Left lung (tissue), 10 donors: ENCODE measurements around the gene CZIB. TPM values are rescaled to one million over a fixed set of nuclear protein-coding genes. Genes with fewer than 3 reads are reported as not detected.

ENCODE experiments used
- ATAC-seq: fragments of 200-7000 bp; cut with Tn5 transposase; one replicate; pipeline ENCODE4 v1.9.1; 2020; ENCODE audit warnings: moderate library complexity
- DNase-seq, 4 donors: peaks; one replicate each; pipeline ENCODE4 v3.0.0-alpha.2; 2013 to 2020
- H3K27ac ChIP-seq, 2 donors: fragments of 200-600 bp; sonication (generic) in 1 of 2; one replicate each; pipeline versions ENCODE4 v1.5.0 to v1.8.0; 2020 to 2021
- H3K27me3 ChIP-seq, 2 donors: fragments of 200-600 bp; sonication (generic) in 1 of 2; one replicate each; pipeline versions ENCODE4 v1.5.0 to v1.8.0; 2020 to 2021
- H3K36me3 ChIP-seq, 2 donors: fragments of 200-600 bp; sonication (generic) in 1 of 2; one replicate each; pipeline versions ENCODE4 v1.5.0 to v1.8.0; 2020 to 2021
- H3K4me1 ChIP-seq, 2 donors: fragments of 200-600 bp; one replicate each; pipeline ENCODE4 v1.8.0; 2021
- H3K4me3 ChIP-seq, 2 donors: fragments of 200-600 bp; sonication (generic) in 1 of 2; one replicate each; pipeline versions ENCODE4 v1.5.0 to v1.8.0; 2020 to 2021; ENCODE audit warnings: mild to moderate bottlenecking in 1 of 2
- H3K9me3 ChIP-seq, 2 donors: fragments of 200-600 bp; sonication (generic) in 1 of 2; one replicate each; pipeline versions ENCODE4 v1.5.0 to v1.8.0; 2020 to 2021
- CTCF ChIP-seq, 2 donors: fragments of 200-600 bp; sonication (generic) in 1 of 2; IDR thresholded peaks; one replicate each; pipeline versions ENCODE4 v1.5.0 to v1.8.0; 2021; ENCODE audit warnings: antibody characterized with exemption in 2 of 2
- intact Hi-C, 2 donors: fragments of 100-400 bp; cut with DNase I; formaldehyde crosslinking; loops; one replicate each; pipeline versions ENCODE4 v1.11.2 to v1.14.2; 2022
- polyA plus RNA-seq, 6 donors: library from polyadenylated mRNA; unstranded; fragments of 120-200 nt; gene quantifications; one replicate each; pipeline ENCODE4 v1.2.1, GENCODE V29; 2013; ENCODE audit not compliant: insufficient read length in 6 of 6
- total RNA-seq, 2 donors: library from RNA; stranded (reverse); fragmentation: NEBNext Ultra II Directional; extraction: Animal tissue kit (Norgen Biotek cat#: 25700); gene quantifications; one replicate each; pipeline ENCODE4 v1.2.1, GENCODE V29; 2021
- donor health status: DM: no; HTN: yes; CAD: no.
- donor health status: DM: no; HTN: no; CAD: no.

Gene CZIB
- total and polyA plus RNA-seq, 8 donors: 50.5 to 103 (median 93.2) TPM

DNA sequence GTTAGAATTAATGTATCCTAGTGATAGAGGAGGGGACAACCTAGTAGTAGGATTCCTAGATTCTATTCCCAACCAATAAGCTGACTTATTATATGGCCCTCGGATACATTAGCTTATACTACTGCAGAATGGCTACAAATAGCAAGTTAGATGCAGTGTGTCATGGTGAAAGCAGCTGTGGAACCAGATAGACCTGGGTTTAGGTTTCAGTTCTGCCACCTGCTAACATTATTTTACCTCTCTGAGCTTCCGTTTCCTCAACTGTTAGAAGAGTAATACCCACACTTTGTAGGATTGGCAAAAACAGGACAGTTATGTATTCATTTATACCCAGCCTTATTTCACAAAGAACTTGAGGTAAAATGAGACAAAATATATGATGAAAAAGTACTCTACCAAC lies 39.5 kb upstream of the CZIB start:
- Histone ChIP-seq H3K4me3 (no peak overlapping the region), H3K36me3 (peaks cover 0 to 90% of the 10 kb centered on the region in 2 donors), H3K4me1 (no peaks in the 10 kb centered on the region), H3K27ac (no peak overlapping the region), H3K9me3 (no peaks in the 10 kb centered on the region), H3K27me3 (no peaks in the 10 kb centered on the region)
- DNase-seq (no peak), ATAC-seq (no peak)
- intact Hi-C loops: no loop called here
- no peak for TF ChIP-seq CTCF (IDR thresholded peaks at IDR 0.05)

DNA sequence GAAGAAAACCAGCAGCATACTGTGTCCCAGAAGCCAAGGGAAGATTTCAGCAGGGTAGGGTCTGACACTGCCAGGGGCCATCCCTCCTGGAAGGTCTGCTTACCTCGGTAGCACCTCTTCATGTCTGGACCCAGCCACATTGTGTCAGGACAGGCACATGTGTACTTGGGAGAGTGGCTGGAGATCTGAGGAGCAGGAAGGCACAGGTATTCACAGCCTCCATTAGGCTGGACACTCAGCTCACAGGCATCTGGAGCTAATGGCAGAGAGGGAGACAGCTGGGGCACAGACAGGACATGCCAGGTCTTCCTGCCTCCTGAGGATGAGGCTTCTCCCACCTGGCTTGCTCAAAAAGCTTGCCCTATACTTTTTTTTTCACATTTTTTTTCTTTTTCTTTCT lies 37.8 kb upstream of the CZIB start:
- no peak overlapping the region for H3K27ac ChIP-seq
- no peaks in the 10 kb centered on the region for H3K4me1 ChIP-seq
- ATAC-seq (peak; percentile 47), DNase-seq (no peak)
- H3K4me3 ChIP-seq: no peak overlapping the region
- H3K36me3 ChIP-seq: peaks cover 0 to 82% of the 10 kb centered on the region in 2 donors
- H3K27me3 ChIP-seq: no peaks in the 10 kb centered on the region
- no peaks in the 10 kb centered on the region for H3K9me3 ChIP-seq
- intact Hi-C loops: no loop called here
- TF ChIP-seq CTCF (IDR thresholded peaks at IDR 0.05): no peak

DNA sequence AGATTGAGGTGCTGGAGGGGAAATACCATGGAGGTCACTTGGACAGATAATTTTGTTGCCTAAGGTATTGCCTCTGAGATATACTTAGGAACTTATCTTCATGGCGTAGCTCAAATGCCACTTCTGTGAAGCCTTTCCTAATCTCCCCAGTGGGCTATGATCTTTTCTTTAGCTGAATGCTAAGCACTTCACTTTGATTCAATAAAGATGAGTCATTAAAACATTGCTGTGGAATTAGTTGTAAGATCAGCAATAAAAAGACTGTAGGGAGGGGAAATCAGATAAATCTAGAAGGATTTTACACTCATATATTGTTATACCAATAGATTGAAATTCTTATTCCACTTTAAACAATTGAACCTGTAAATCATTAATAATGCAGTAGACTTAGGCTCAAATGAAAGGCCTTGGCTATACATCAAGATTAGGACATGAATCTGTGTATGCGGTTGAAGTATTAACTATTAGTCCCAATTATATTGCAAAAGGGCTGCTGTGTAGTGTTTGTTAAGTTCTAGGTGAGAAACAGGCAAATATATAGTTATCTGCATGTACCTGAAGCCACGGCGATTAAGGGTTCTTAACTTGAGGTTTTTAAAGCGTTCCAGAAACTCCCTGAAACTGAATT lies 37.1 kb upstream of the CZIB start:
- TF ChIP-seq CTCF (IDR thresholded peaks at IDR 0.05): no peak
- intact Hi-C loops: no loop called here
- H3K9me3 ChIP-seq: no peaks in the 10 kb centered on the region
- H3K36me3 ChIP-seq: peaks cover 0 to 78% of the 10 kb centered on the region in 2 donors
- ATAC-seq (peak; percentile 26), DNase-seq (no peak)
- no peak overlapping the region for H3K27ac ChIP-seq
- no peaks in the 10 kb centered on the region for H3K4me1 ChIP-seq
- no peaks in the 10 kb centered on the region for H3K27me3 ChIP-seq
- H3K4me3 ChIP-seq: no peak overlapping the region

DNA sequence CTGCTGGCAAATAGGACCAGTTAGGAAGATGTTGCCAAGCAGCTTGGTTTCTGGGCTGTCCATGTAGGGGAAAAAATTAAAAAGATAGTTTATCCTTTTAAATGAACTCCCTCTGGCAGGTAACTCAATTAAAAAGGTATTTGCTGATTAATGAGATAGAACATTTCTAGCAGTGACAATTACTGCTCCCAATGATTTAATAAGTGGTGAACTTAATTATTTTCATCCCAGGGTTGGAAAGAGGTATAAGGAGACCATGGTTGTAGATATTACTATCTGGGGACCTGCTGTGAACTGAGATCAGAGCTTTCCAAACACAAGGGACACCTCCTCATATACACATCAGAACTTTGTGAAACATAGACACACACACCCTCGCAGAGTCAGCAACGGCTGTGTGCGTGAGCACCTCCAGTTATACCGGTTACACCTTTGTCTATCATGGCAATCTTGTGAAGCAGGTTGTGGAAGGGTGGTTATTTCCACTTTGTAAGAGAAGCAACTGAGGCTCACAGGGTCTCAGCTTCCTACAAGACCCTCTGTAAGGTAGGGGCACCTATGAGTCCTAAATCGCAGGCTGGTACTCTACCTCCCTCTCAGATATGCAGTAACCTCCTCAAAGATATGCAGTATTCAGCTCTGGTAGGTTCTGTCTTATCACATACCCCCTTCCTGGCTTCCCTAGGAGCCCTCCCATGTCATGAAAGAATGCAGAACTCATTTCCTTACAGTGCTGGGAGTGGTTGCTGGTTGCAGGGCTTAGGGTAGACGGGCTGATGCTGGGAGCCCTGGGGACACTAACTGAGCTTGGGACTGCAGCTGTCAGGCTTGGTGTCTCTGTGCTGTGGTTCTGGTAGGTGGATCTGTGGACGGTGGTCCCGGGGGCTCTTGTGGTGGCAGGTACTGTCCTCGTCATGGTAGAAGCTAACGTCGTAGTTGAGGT lies 36.3 kb upstream of the CZIB start:
- no peak for ATAC-seq
- intact Hi-C loops: no loop called here
- no peaks in the 10 kb centered on the region for H3K9me3 ChIP-seq
- TF ChIP-seq CTCF (IDR thresholded peaks at IDR 0.05): no peak
- no peak overlapping the region for H3K27ac ChIP-seq
- H3K4me1 ChIP-seq: no peaks in the 10 kb centered on the region
- no peak overlapping the region for H3K4me3 ChIP-seq
- H3K36me3 ChIP-seq: peaks cover 0 to 77% of the 10 kb centered on the region in 2 donors
- no peaks in the 10 kb centered on the region for H3K27me3 ChIP-seq
- no peak for DNase-seq

DNA sequence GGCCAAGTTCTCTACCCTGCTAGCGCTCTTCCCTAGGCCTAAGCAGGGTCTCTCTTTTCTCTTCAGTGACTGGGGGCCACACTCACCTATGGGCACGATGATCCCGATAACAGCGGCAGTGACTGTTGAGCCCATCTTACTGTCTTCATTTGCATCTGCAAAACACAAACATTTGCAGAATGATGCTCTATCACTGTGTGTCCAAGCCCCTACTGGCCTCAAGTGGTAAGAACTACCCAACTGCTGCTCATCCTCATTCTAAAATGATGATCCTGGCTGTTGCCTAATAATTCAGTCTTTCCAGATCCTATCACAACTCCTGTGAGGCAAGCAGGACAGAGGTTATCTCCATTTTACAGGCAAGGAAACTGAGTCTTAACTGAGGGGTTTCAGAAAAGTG lies 34.6 kb upstream of the CZIB start:
- Histone ChIP-seq H3K27me3 (no peaks in the 10 kb centered on the region), H3K27ac (no peak overlapping the region), H3K4me1 (no peaks in the 10 kb centered on the region), H3K36me3 (peaks cover 0 to 68% of the 10 kb centered on the region in 2 donors), H3K9me3 (no peaks in the 10 kb centered on the region), H3K4me3 (no peak overlapping the region)
- DNase-seq (no peak), ATAC-seq (no peak)
- intact Hi-C loops: no loop called here
- no peak for TF ChIP-seq CTCF (IDR thresholded peaks at IDR 0.05)
